Measurements from ENCODE around the gene CYRIA. TPM values are rescaled to one million over a fixed set of nuclear protein-coding genes. Genes with fewer than 3 reads are reported as not detected.

The CYRIA gene
- total and polyA plus RNA-seq, 8 donors, result under 0.01 to 12.7 (median 3.3) TPM

GRCh38 chr2:16655445-16655837, 10.2 kb downstream of the CYRIA start:
- Histone ChIP-seq H3K9me3 (no peaks in the 10 kb centered on the region), H3K27me3 (no peaks in the 10 kb centered on the region), H3K4me1 (peaks cover 37 to 97% (median 56%) of the 10 kb centered on the region in 4 donors), H3K36me3 (no peaks in the 10 kb centered on the region), H3K27ac (peak overlapping the region in 2 of 5 donors; percentile 50 to 79), H3K4me3 (no peak overlapping the region)
- intact Hi-C loops (cut with DNase I; ENCODE audit: low total_unique reads), result no loop called here
- TF ChIP-seq CTCF (IDR thresholded peaks at IDR 0.05) (no peak), POLR2A (IDR thresholded peaks at IDR 0.05) (no peak), POLR2AphosphoS5 (IDR thresholded peaks at IDR 0.05) (no peak), EP300 (IDR thresholded peaks at IDR 0.05) (no peak)
- no peak for DNase-seq
- 87 to 93% (median 91%) methylated on average over 6 of the region's 6 CpGs for WGBS, 5 donors

- intact Hi-C loops (cut with DNase I; ENCODE audit: low total_unique reads), result no loop called here
- H3K4me1 ChIP-seq, result peaks cover 42 to 97% (median 58%) of the 10 kb centered on the region in 4 donors
- no peaks in the 10 kb centered on the region for H3K36me3 ChIP-seq
- H3K4me3 ChIP-seq, result no peak overlapping the region
- WGBS, 5 donors, result 70 to 76% (median 72%) methylated on average over 4 of the region's 4 CpGs
- no peak for TF ChIP-seq EP300 (IDR thresholded peaks at IDR 0.05)
- no peak for TF ChIP-seq POLR2AphosphoS5 (IDR thresholded peaks at IDR 0.05)
- TF ChIP-seq POLR2A (IDR thresholded peaks at IDR 0.05), result no peak
- TF ChIP-seq CTCF (IDR thresholded peaks at IDR 0.05), result no peak
- H3K27me3 ChIP-seq, result no peaks in the 10 kb centered on the region
- DNase-seq, result no peak
- H3K27ac ChIP-seq, result peak overlapping the region in 3 of 5 donors; percentile 15 to 79 (median 50)
- no peaks in the 10 kb centered on the region for H3K9me3 ChIP-seq
Observed at GRCh38 chr2:16654833-16655444, 10.7 kb downstream of the CYRIA start.

GRCh38 chr2:16653799-16654198, 11.8 kb downstream of the CYRIA start:
- peak in 1 of 2 donors; percentile 42 for DNase-seq
- no peak overlapping the region for H3K4me3 ChIP-seq
- H3K27me3 ChIP-seq, result no peaks in the 10 kb centered on the region
- intact Hi-C loops (cut with DNase I; ENCODE audit: low total_unique reads), result no loop called here
- 84 to 96% (median 89%) methylated on average over 4 of the region's 4 CpGs for WGBS, 5 donors
- no peak for TF ChIP-seq POLR2A (IDR thresholded peaks at IDR 0.05)
- peak in 1 of 3 donors; percentile 27 for TF ChIP-seq POLR2AphosphoS5 (IDR thresholded peaks at IDR 0.05)
- peak overlapping the region in 4 of 5 donors; percentile 42 to 79 (median 72) for H3K27ac ChIP-seq
- no peaks in the 10 kb centered on the region for H3K9me3 ChIP-seq
- peaks cover 47 to 96% (median 58%) of the 10 kb centered on the region in 4 donors for H3K4me1 ChIP-seq
- no peaks in the 10 kb centered on the region for H3K36me3 ChIP-seq

- no peak for DNase-seq
- intact Hi-C loops (cut with DNase I; ENCODE audit: low total_unique reads), result no loop called here
- Histone ChIP-seq H3K27me3 (no peaks in the 10 kb centered on the region), H3K27ac (peak overlapping the region; percentile 5 to 79 (median 72)), H3K4me3 (no peak overlapping the region), H3K4me1 (peaks cover 47 to 89% (median 54%) of the 10 kb centered on the region in 4 donors), H3K36me3 (no peaks in the 10 kb centered on the region), H3K9me3 (no peaks in the 10 kb centered on the region)
- TF ChIP-seq POLR2AphosphoS5 (IDR thresholded peaks at IDR 0.05) (no peak), CTCF (IDR thresholded peaks at IDR 0.05) (no peak), POLR2A (IDR thresholded peaks at IDR 0.05) (no peak), EP300 (IDR thresholded peaks at IDR 0.05) (no peak)
- 71 to 83% (median 73%) methylated on average over 2 of the region's 2 CpGs for WGBS, 5 donors
Observed at GRCh38 chr2:16653083-16653375, 12.6 kb downstream of the CYRIA start.

All from stomach (tissue), 9 donors.